H1 (cell line): Measurements from ENCODE around the gene ZNF775. TPM values are rescaled to one million over a fixed set of nuclear protein-coding genes. Genes with fewer than 3 reads are reported as not detected.

Experiments used
- KDM1A ChIP-seq: fragments of 200-600, 300-600 bp; sonication (generic); IDR thresholded peaks from 2 replicates; pipeline ENCODE4 v1.7.1; 2016; ENCODE audit warnings: mild to moderate bottlenecking, low read length, borderline replicate concordance
- MAX ChIP-seq: IDR thresholded peaks from 2 replicates; pipeline ENCODE4 v1.6.1; 2012; ENCODE audit warnings: inconsistent platforms
- POLR2A ChIP-seq, 2 experiments: IDR thresholded peaks; 1 replicate in 1 of 2; 2 replicates in 1 of 2; pipeline ENCODE4 v1.6.1; 2011; ENCODE audit warnings: low read depth in 2 of 2, low read length in 2 of 2, mild to moderate bottlenecking in 2 of 2; ENCODE audit errors: control extremely low read depth in 1 of 2
- POU5F1 ChIP-seq: IDR thresholded peaks from 2 replicates; pipeline ENCODE4 v1.6.1; 2011; ENCODE audit warnings: low read depth, mild to moderate bottlenecking, low read length, moderate library complexity
- RXRA ChIP-seq: IDR thresholded peaks from 2 replicates; pipeline ENCODE4 v1.6.1; 2011; ENCODE audit warnings: low read depth, mild to moderate bottlenecking, low read length, moderate library complexity; ENCODE audit not compliant: insufficient read depth
- SIX5 ChIP-seq: IDR thresholded peaks from 2 replicates; pipeline ENCODE4 v1.6.1; 2011; ENCODE audit warnings: mild to moderate bottlenecking, low read depth, low read length
- SP1 ChIP-seq: IDR thresholded peaks from 2 replicates; pipeline ENCODE4 v1.6.1; 2011; ENCODE audit warnings: low read depth, low read length
- polyA plus RNA-seq, 7 experiments: library from polyadenylated mRNA; depleted of rRNA in 3 of 7; stranded (reverse) in 5 of 7; unstranded in 2 of 7; fragments of >200 nt in 5 of 7; fragments of 200-250 nt in 2 of 7; gene quantifications; 1 replicate in 5 of 7; 2 replicates in 1 of 7; 4 replicates in 1 of 7; pipeline versions ENCODE4 v1.2.1 to v1.2.3, GENCODE V29; 2011 to 2013; ENCODE audit warnings: missing spikeins in 2 of 7, mixed read lengths in 2 of 7
- total RNA-seq: library from RNA; stranded (reverse); fragmentation: NEBNext Ultra II Directional; extraction: Animal tissue kit (Norgen Biotek cat#: 25700); gene quantifications from 2 replicates; pipeline ENCODE4 v1.2.1, GENCODE V29; 2021
- TF ChIP-seq, protein P1 (sequence below): fragments of 300-600 bp; sonication (generic); IDR thresholded peaks from 2 replicates; pipeline ENCODE4 v1.7.1; 2012; ENCODE audit warnings: low read length, moderate library complexity, mild to moderate bottlenecking, inconsistent platforms; ENCODE audit not compliant: insufficient replicate concordance

Gene ZNF775
- total and polyA plus RNA-seq, 2 of the 8 experiments (the other 6 are each of a cell fraction or from before 2014, with no cell fraction given) = 13.6 to 21.5 TPM

DNA sequence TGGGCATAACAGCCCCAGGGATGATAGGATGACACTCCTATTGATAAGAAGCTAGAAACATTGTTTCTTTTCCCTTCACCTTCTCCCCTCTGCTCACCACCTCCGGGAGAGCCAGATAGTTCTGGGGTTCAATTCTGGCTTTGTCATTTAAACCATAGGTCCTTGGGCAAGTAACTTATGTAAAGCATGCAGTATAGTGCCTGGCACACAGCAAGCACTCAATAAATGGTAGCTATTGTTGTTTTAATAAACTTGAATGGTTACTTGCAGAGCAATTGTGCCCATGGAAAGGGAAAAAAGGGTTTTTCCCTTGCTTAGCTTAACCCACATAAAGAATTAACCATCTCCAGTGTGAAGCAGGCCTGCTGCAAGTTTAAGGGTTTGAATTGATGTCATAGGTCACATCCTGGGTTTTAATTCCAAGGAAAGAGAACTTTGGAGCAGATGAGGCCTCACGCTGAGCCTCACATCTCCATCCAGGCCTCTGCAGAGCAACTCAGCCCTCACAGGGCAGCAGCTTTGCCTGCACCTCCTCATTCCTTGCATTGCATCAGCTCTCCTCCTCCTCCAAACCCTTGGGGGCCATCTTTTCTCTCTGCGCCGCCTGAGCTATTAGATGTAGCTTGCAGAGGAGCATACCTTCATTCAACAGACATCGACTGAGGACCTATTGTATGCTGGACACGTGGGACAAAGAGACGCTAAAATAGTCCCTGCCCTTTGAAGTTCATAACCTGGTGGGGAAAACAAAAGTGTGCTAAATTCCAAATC, 22.9 kb downstream of the ZNF775 start (continued):
- TF ChIP-seq, protein P1, sequence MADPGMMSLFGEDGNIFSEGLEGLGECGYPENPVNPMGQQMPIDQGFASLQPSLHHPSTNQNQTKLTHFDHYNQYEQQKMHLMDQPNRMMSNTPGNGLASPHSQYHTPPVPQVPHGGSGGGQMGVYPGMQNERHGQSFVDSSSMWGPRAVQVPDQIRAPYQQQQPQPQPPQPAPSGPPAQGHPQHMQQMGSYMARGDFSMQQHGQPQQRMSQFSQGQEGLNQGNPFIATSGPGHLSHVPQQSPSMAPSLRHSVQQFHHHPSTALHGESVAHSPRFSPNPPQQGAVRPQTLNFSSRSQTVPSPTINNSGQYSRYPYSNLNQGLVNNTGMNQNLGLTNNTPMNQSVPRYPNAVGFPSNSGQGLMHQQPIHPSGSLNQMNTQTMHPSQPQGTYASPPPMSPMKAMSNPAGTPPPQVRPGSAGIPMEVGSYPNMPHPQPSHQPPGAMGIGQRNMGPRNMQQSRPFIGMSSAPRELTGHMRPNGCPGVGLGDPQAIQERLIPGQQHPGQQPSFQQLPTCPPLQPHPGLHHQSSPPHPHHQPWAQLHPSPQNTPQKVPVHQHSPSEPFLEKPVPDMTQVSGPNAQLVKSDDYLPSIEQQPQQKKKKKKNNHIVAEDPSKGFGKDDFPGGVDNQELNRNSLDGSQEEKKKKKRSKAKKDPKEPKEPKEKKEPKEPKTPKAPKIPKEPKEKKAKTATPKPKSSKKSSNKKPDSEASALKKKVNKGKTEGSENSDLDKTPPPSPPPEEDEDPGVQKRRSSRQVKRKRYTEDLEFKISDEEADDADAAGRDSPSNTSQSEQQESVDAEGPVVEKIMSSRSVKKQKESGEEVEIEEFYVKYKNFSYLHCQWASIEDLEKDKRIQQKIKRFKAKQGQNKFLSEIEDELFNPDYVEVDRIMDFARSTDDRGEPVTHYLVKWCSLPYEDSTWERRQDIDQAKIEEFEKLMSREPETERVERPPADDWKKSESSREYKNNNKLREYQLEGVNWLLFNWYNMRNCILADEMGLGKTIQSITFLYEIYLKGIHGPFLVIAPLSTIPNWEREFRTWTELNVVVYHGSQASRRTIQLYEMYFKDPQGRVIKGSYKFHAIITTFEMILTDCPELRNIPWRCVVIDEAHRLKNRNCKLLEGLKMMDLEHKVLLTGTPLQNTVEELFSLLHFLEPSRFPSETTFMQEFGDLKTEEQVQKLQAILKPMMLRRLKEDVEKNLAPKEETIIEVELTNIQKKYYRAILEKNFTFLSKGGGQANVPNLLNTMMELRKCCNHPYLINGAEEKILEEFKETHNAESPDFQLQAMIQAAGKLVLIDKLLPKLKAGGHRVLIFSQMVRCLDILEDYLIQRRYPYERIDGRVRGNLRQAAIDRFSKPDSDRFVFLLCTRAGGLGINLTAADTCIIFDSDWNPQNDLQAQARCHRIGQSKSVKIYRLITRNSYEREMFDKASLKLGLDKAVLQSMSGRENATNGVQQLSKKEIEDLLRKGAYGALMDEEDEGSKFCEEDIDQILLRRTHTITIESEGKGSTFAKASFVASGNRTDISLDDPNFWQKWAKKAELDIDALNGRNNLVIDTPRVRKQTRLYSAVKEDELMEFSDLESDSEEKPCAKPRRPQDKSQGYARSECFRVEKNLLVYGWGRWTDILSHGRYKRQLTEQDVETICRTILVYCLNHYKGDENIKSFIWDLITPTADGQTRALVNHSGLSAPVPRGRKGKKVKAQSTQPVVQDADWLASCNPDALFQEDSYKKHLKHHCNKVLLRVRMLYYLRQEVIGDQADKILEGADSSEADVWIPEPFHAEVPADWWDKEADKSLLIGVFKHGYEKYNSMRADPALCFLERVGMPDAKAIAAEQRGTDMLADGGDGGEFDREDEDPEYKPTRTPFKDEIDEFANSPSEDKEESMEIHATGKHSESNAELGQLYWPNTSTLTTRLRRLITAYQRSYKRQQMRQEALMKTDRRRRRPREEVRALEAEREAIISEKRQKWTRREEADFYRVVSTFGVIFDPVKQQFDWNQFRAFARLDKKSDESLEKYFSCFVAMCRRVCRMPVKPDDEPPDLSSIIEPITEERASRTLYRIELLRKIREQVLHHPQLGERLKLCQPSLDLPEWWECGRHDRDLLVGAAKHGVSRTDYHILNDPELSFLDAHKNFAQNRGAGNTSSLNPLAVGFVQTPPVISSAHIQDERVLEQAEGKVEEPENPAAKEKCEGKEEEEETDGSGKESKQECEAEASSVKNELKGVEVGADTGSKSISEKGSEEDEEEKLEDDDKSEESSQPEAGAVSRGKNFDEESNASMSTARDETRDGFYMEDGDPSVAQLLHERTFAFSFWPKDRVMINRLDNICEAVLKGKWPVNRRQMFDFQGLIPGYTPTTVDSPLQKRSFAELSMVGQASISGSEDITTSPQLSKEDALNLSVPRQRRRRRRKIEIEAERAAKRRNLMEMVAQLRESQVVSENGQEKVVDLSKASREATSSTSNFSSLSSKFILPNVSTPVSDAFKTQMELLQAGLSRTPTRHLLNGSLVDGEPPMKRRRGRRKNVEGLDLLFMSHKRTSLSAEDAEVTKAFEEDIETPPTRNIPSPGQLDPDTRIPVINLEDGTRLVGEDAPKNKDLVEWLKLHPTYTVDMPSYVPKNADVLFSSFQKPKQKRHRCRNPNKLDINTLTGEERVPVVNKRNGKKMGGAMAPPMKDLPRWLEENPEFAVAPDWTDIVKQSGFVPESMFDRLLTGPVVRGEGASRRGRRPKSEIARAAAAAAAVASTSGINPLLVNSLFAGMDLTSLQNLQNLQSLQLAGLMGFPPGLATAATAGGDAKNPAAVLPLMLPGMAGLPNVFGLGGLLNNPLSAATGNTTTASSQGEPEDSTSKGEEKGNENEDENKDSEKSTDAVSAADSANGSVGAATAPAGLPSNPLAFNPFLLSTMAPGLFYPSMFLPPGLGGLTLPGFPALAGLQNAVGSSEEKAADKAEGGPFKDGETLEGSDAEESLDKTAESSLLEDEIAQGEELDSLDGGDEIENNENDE = peak; percentile 73
- TF ChIP-seq RXRA = no peak
- TF ChIP-seq SP1 = peak; percentile 72
- TF ChIP-seq POLR2A (IDR thresholded peaks at IDR 0.05; ENCODE audit: control extremely low read depth in 1 of 2, low read depth in 2 of 2, low read length in 2 of 2) = peak in 1 of 2 experiments; percentile 74; a peak in 1 of 3 replicates
- peak; percentile 64; the same call in 1 of the 2 replicates for TF ChIP-seq KDM1A
- TF ChIP-seq MAX = peak; percentile 45
- TF ChIP-seq SIX5 = no peak
- peak; percentile 60; the same call in 1 of the 2 replicates for TF ChIP-seq POU5F1
